CD14-positive monocyte (primary cell): ENCODE measurements around the gene DKK2. TPM values are rescaled to one million over a fixed set of nuclear protein-coding genes. Genes with fewer than 3 reads are reported as not detected.

Experiments used
- DNase-seq, 3 donors: peaks; one replicate each; pipeline ENCODE4 v3.0.0-alpha.2; 2011 to 2022
- H2AFZ ChIP-seq: 2 replicates; pipeline ENCODE4 v1.6.0; 2012; ENCODE audit warnings: mild to moderate bottlenecking, low read depth, low read length, inconsistent platforms; ENCODE audit not compliant: insufficient read depth, poor library complexity, severe bottlenecking
- H3K27ac ChIP-seq, 2 donors: 1 replicate in 1 of 2; 2 replicates in 1 of 2; pipeline ENCODE4 v1.5.1; 2012 to 2013; ENCODE audit warnings: low read length in 2 of 2, control low read depth in 1 of 2, inconsistent platforms in 1 of 2, low read depth in 1 of 2, mild to moderate bottlenecking in 1 of 2
- H3K27me3 ChIP-seq, 2 donors: one replicate each; pipeline versions ENCODE4 v1.6.0 to v1.6.1; 2011 to 2013; ENCODE audit warnings: low read length in 2 of 2; ENCODE audit not compliant: control insufficient read depth in 2 of 2, insufficient read depth in 2 of 2
- H3K36me3 ChIP-seq, 2 donors: replicated peaks in 1 of 2; 1 replicate in 1 of 2; 2 replicates in 1 of 2; pipeline versions ENCODE4 v1.5.1 to v1.6.1; 2012 to 2013; ENCODE audit warnings: low read length in 2 of 2, control low read depth in 1 of 2, inconsistent platforms in 1 of 2, mild to moderate bottlenecking in 1 of 2; ENCODE audit not compliant: insufficient read depth in 2 of 2, control insufficient read depth in 1 of 2
- H3K4me1 ChIP-seq, 2 donors: 1 replicate in 1 of 2; 2 replicates in 1 of 2; pipeline versions ENCODE4 v1.5.1 to v1.6.1; 2012 to 2013; ENCODE audit warnings: low read length in 2 of 2, control low read depth in 1 of 2, inconsistent platforms in 1 of 2, mild to moderate bottlenecking in 1 of 2, moderate library complexity in 1 of 2; ENCODE audit not compliant: insufficient read depth in 2 of 2, control insufficient read depth in 1 of 2
- H3K4me2 ChIP-seq: replicated peaks from 2 replicates; pipeline ENCODE3; 2012; ENCODE audit warnings: low read length, moderate library complexity, mild to moderate bottlenecking; ENCODE audit not compliant: poor library complexity, severe bottlenecking; ENCODE audit errors: extremely low read depth
- H3K4me3 ChIP-seq, 3 experiments: fragments of 200-600 bp in 1 of 3; sonication (generic) in 1 of 3; replicated peaks in 1 of 3; 1 replicate in 2 of 3; 2 replicates in 1 of 3; pipeline ENCODE4 v1.5.1; 2011 to 2013; ENCODE audit warnings: low read length in 3 of 3, mild to moderate bottlenecking in 3 of 3, control low read depth in 2 of 3, low read depth in 2 of 3, inconsistent platforms in 1 of 3, moderate library complexity in 1 of 3
- H3K79me2 ChIP-seq: 2 replicates; pipeline ENCODE4 v1.6.0; 2012; ENCODE audit warnings: mild to moderate bottlenecking, control low read depth, inconsistent platforms, low read length, moderate library complexity; ENCODE audit not compliant: insufficient read depth
- H3K9ac ChIP-seq: 2 replicates; pipeline ENCODE4 v1.6.0; 2017; ENCODE audit warnings: low read length, mild to moderate bottlenecking; ENCODE audit not compliant: insufficient read depth, poor library complexity, severe bottlenecking
- H3K9me3 ChIP-seq, 2 donors: replicated peaks in 1 of 2; 1 replicate in 1 of 2; 2 replicates in 1 of 2; pipeline versions ENCODE4 v1.5.1 to v1.6.1; 2012 to 2013; ENCODE audit warnings: low read length in 2 of 2, control low read depth in 1 of 2; ENCODE audit not compliant: control insufficient read depth in 1 of 2, insufficient read depth in 1 of 2
- H4K20me1 ChIP-seq: 2 replicates; pipeline ENCODE4 v1.6.0; 2012; ENCODE audit warnings: mild to moderate bottlenecking, low read length, control low read depth, moderate library complexity; ENCODE audit not compliant: insufficient read depth
- H3K27ac Mint-ChIP-seq, 7 donors: one replicate each; pipeline ENCODE4 v1.8.0; 2020; ENCODE audit warnings: mild to moderate bottlenecking in 7 of 7, mixed read lengths in 7 of 7, moderate library complexity in 6 of 7, inconsistent platforms in 2 of 7
- H3K27me3 Mint-ChIP-seq, 3 donors: one replicate each; pipeline ENCODE4 v1.8.0; 2021 to 2022; ENCODE audit warnings: low read depth in 3 of 3, mild to moderate bottlenecking in 3 of 3, mixed read lengths in 3 of 3, moderate library complexity in 3 of 3, inconsistent platforms in 1 of 3
- H3K36me3 Mint-ChIP-seq, 2 donors: one replicate each; pipeline ENCODE4 v1.8.0; 2020; ENCODE audit warnings: mixed read lengths in 2 of 2, inconsistent platforms in 1 of 2, mild to moderate bottlenecking in 1 of 2
- H3K4me1 Mint-ChIP-seq: one replicate; pipeline ENCODE4 v1.8.0; 2020; ENCODE audit warnings: mild to moderate bottlenecking, mixed read lengths
- H3K4me3 Mint-ChIP-seq, 2 donors: one replicate each; pipeline ENCODE4 v1.8.0; 2020; ENCODE audit warnings: mild to moderate bottlenecking in 2 of 2, mixed read lengths in 2 of 2, moderate library complexity in 1 of 2
- H3K9me3 Mint-ChIP-seq, 7 donors: one replicate each; pipeline ENCODE4 v1.8.0; 2020 to 2022; ENCODE audit warnings: mixed read lengths in 7 of 7, mild to moderate bottlenecking in 6 of 7, moderate library complexity in 6 of 7, inconsistent platforms in 2 of 7
- CTCF ChIP-seq: fragments of 200-600 bp; IDR thresholded peaks from one replicate; pipeline ENCODE4 v1.8.0; 2022; ENCODE audit warnings: antibody characterized with exemption, mild to moderate bottlenecking
- WGBS: methylation state at CpG from one replicate; pipeline ENCODE4 v1.1.5; 2013; ENCODE audit warnings: missing lambda C conversion rate; ENCODE audit not compliant: insufficient coverage; 5-methylcytosine and 5-hydroxymethylcytosine counted together
- intact Hi-C, 2 donors: fragments of 100-400 bp; cut with micrococcal nuclease; formaldehyde crosslinking; loops; one replicate each; pipeline versions ENCODE4 v1.15.0 to v1.15.1; 2023
- polyA plus RNA-seq, 3 donors: library from polyadenylated mRNA; depleted of rRNA in 1 of 3; unstranded in 2 of 3; stranded (reverse) in 1 of 3; fragments of 300-500 nt in 2 of 3; fragments of >200 nt in 1 of 3; fragmentation: Illumina TruSeq in 2 of 3; gene quantifications; 1 replicate in 2 of 3; 2 replicates in 1 of 3; pipeline ENCODE4 v1.2.3, GENCODE V29; 2012 to 2021

Gene DKK2
- polyA plus RNA-seq, 3 donors: not detected

- peaks cover 0 to 2% of the 10 kb centered on the region in 2 donors for H3K36me3 Mint-ChIP-seq
- Histone ChIP-seq H3K4me1 (peaks cover 33% of the 10 kb centered on the region in 2 donors), H3K4me2 (peak overlapping the region; percentile 32), H3K4me3 (peak overlapping the region in 1 of 3 experiments; percentile 74), H3K36me3 (no peaks in the 10 kb centered on the region), H2AFZ (no peak overlapping the region), H3K27me3 (peaks cover 49 to 78% of the 10 kb centered on the region in 2 donors), H4K20me1 (no peaks in the 10 kb centered on the region), H3K9ac (no peak overlapping the region), H3K27ac (no peak overlapping the region), H3K79me2 (no peaks in the 10 kb centered on the region), H3K9me3 (peaks cover 0 to 34% of the 10 kb centered on the region in 2 donors)
- TF ChIP-seq CTCF: no peak
- H3K9me3 Mint-ChIP-seq: peaks cover 0 to 22% (median 15%) of the 10 kb centered on the region in 7 donors
- H3K4me1 Mint-ChIP-seq: peaks cover 35% of the 10 kb centered on the region
- DNase-seq: peak in 1 of 3 donors; percentile 14
- intact Hi-C loops: no loop called here
- 3% methylated on average over 25 of the region's 39 CpGs for WGBS
- peak overlapping the region in 1 of 2 donors; percentile 99 for H3K4me3 Mint-ChIP-seq
- no peak overlapping the region for H3K27ac Mint-ChIP-seq
- peaks cover 49 to 66% (median 52%) of the 10 kb centered on the region in 3 donors for H3K27me3 Mint-ChIP-seq
These were observed 1.8 kb downstream of the DKK2 start for GRCh38 chr4:107034091-107034995.

DNA sequence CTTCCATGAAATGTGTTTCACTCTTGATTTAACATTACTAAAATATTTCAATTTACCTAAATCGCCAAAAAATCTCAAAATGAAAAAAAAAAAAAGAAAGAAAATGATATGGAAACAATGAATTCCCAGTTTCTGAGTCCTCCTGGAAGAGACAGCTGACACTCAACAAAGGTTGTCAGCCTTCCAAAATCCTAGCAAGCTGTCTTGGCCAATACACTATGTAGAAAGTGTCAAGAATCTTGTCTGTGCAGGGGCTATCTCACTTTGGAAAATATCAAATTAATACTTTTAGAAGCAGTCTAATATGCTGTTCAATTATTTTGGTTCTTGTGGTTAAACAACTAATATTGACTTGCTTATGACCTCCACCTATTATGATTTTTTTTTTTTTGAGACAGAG, 8.7 kb downstream of the DKK2 start:
- Histone ChIP-seq H3K9me3 (no peaks in the 10 kb centered on the region), H3K9ac (no peak overlapping the region), H3K27ac (no peak overlapping the region), H3K4me1 (no peaks in the 10 kb centered on the region), H3K4me2 (no peak overlapping the region), H3K4me3 (no peak overlapping the region), H3K36me3 (no peaks in the 10 kb centered on the region), H3K79me2 (no peaks in the 10 kb centered on the region), H2AFZ (no peak overlapping the region), H4K20me1 (no peaks in the 10 kb centered on the region), H3K27me3 (peaks cover 0 to 17% of the 10 kb centered on the region in 2 donors)
- WGBS: no CpG with 5 or more reads among the region's 1 CpG
- Mint-ChIP-seq H3K27ac (no peak overlapping the region), H3K4me3 (no peak overlapping the region), H3K36me3 (no peaks in the 10 kb centered on the region), H3K9me3 (no peaks in the 10 kb centered on the region), H3K4me1 (no peaks in the 10 kb centered on the region), H3K27me3 (peaks cover 3 to 12% (median 3%) of the 10 kb centered on the region in 3 donors)
- intact Hi-C loops: no loop called here
- no peak for DNase-seq
- TF ChIP-seq CTCF: no peak
